Calu3 (cell line): Measurements from ENCODE around the gene BTBD10. TPM values are rescaled to one million over a fixed set of nuclear protein-coding genes. Genes with fewer than 3 reads are reported as not detected.

Experiments
- BruUV-seq: library from RNA; stranded (reverse); fragments of 400-500 nt; replicated peaks from 2 replicates; lab custom pipeline; 2021; lab: Mats Ljungman, UMichigan
- CTCF ChIA-PET: fragments of 300-600 bp; sonication (Branson Sonifier 250); formaldehyde crosslinking; loops from one replicate; lab custom pipeline; 2022; ENCODE audit warnings: antibody characterized with exemption; lab: Charles Lee
- DNase-seq: peaks from one replicate; pipeline ENCODE4 v3.0.0; 2022
- H3K27ac Mint-ChIP-seq: one replicate; pipeline ENCODE4 v1.8.0; 2022; ENCODE audit warnings: mixed read lengths; ENCODE audit not compliant: unreplicated experiment
- H3K27me3 Mint-ChIP-seq: one replicate; pipeline ENCODE4 v1.8.0; 2022; ENCODE audit warnings: mixed read lengths; ENCODE audit not compliant: unreplicated experiment
- H3K36me3 Mint-ChIP-seq: one replicate; pipeline ENCODE4 v1.8.0; 2022; ENCODE audit warnings: mild to moderate bottlenecking, moderate library complexity, mixed read lengths; ENCODE audit not compliant: insufficient read depth, unreplicated experiment
- H3K4me1 Mint-ChIP-seq: one replicate; pipeline ENCODE4 v1.8.0; 2022; ENCODE audit warnings: mild to moderate bottlenecking, low read depth, mixed read lengths; ENCODE audit not compliant: unreplicated experiment
- H3K4me3 Mint-ChIP-seq: one replicate; pipeline ENCODE4 v1.8.0; 2022; ENCODE audit warnings: mild to moderate bottlenecking, low read depth, moderate library complexity, mixed read lengths; ENCODE audit not compliant: unreplicated experiment
- H3K9me3 Mint-ChIP-seq: one replicate; pipeline ENCODE4 v1.8.0; 2022; ENCODE audit warnings: low read depth, mixed read lengths; ENCODE audit not compliant: unreplicated experiment
- CTCF ChIP-seq: fragments of 200-600 bp; IDR thresholded peaks from one replicate; pipeline ENCODE4 v1.8.0; 2022; ENCODE audit warnings: antibody characterized with exemption; ENCODE audit not compliant: unreplicated experiment
- intact Hi-C: fragments of 100-400 bp; cut with micrococcal nuclease; formaldehyde crosslinking; loops from one replicate; pipeline ENCODE4 v1.10.0; 2022; ENCODE audit not compliant: unreplicated experiment
- total RNA-seq: library from RNA; stranded (reverse); gene quantifications from 2 replicates; pipeline ENCODE4 v1.2.3, GENCODE V29; 2022

BTBD10 gene
- total RNA-seq, 1 experiment from 2014 or later = 33.3 TPM

DNA sequence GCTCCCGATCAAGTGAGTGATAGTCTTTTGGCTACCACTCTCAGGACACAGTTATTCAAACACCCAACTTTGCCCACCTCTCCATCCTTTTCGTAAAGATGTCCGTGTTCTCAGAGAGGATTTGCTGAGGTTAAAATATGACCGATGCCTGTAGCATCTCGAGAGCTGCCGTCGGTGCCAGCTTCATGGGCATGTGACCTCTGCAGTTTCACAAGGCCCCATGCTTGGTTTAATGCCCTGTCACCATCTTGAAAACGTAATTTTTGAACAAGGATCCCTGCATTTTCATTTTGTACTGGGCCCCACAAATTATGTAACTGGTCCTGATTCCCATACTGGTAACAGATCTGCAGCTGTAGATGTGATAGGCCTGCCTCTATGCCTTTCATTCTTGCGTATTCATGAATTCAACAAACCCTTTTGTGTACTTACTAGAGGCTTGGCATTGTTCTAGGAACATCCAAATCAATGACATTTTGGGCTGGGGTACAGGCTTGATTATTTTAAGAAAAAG lies 100.4 kb downstream of the BTBD10 start:
- no peaks in the 10 kb centered on the region for H3K36me3 Mint-ChIP-seq
- CTCF ChIA-PET = interaction anchor here (0.6 kb wide), 1 partner anchor 389 kb away, joined by 3 read pairs; no protein-coding TSS in a partner anchor
- H3K4me3 Mint-ChIP-seq = no peak overlapping the region
- no peak overlapping the region for H3K27ac Mint-ChIP-seq
- no peak for TF ChIP-seq CTCF
- no peaks in the 10 kb centered on the region for H3K27me3 Mint-ChIP-seq
- intact Hi-C loops = no loop called here
- DNase-seq = no peak
- no peaks in the 10 kb centered on the region for H3K4me1 Mint-ChIP-seq
- no TSS peak for BruUV-seq
- no peaks in the 10 kb centered on the region for H3K9me3 Mint-ChIP-seq

GRCh38 chr11:13358596-13359270 lies 104.3 kb downstream of the BTBD10 start:
- TF ChIP-seq CTCF = no peak
- Mint-ChIP-seq H3K4me3 (no peak overlapping the region), H3K9me3 (no peaks in the 10 kb centered on the region), H3K27ac (no peak overlapping the region), H3K27me3 (no peaks in the 10 kb centered on the region), H3K4me1 (no peaks in the 10 kb centered on the region), H3K36me3 (no peaks in the 10 kb centered on the region)
- intact Hi-C loops = no loop called here
- no TSS peak for BruUV-seq
- no peak for DNase-seq
- CTCF ChIA-PET = no interaction called here

- H3K27me3 Mint-ChIP-seq = no peaks in the 10 kb centered on the region
- H3K36me3 Mint-ChIP-seq = no peaks in the 10 kb centered on the region
- no TSS peak for BruUV-seq
- no peaks in the 10 kb centered on the region for H3K4me1 Mint-ChIP-seq
- CTCF ChIA-PET = no interaction called here
- intact Hi-C loops = no loop called here
- TF ChIP-seq CTCF = no peak
- H3K9me3 Mint-ChIP-seq = no peaks in the 10 kb centered on the region
- H3K4me3 Mint-ChIP-seq = no peak overlapping the region
- no peak for DNase-seq
- no peak overlapping the region for H3K27ac Mint-ChIP-seq
Measured at GRCh38 chr11:13357232-13357631, 105.8 kb downstream of the BTBD10 start.

DNA sequence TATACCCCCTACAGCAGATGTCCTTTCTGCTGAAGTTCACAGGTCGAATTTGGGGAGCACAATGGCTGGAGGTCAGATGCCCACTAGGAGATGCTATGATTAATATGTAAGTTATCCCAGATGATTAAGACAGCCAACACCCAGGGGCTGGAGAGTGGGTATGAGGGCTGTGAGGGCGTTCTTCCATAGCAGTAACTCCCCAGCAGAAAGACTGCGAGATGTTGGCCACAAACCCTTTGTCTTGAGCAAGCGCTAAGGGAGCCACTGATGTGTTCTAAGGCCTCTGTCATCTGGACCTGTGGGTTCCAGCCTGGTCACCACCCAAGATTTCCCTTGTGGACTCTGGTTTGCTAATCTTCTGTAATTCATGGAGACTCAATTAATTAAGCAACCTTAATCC lies 107.8 kb downstream of the BTBD10 start:
- BruUV-seq = no TSS peak
- CTCF ChIA-PET = no interaction called here
- H3K4me3 Mint-ChIP-seq = no peak overlapping the region
- intact Hi-C loops = no loop called here
- H3K9me3 Mint-ChIP-seq = no peaks in the 10 kb centered on the region
- H3K27ac Mint-ChIP-seq = no peak overlapping the region
- H3K27me3 Mint-ChIP-seq = no peaks in the 10 kb centered on the region
- DNase-seq = no peak
- no peak for TF ChIP-seq CTCF
- H3K36me3 Mint-ChIP-seq = no peaks in the 10 kb centered on the region
- H3K4me1 Mint-ChIP-seq = no peaks in the 10 kb centered on the region
